MM.1S (cell line): ENCODE measurements around the gene PLA2G4A.

Source experiments
- DNase-seq: peaks from one replicate; pipeline ENCODE4 v3.0.0-alpha.2; 2015
- H2AFZ ChIP-seq: fragments of 300-600 bp; sonication (generic); 2 replicates; pipeline ENCODE4 v1.6.0; 2016; ENCODE audit warnings: antibody characterized with exemption, low read length
- H3F3A ChIP-seq: fragments of 300-600 bp; sonication (generic); 2 replicates; pipeline ENCODE4 v1.6.1; 2016; ENCODE audit warnings: mild to moderate bottlenecking, antibody characterized with exemption, low read length, moderate library complexity, mixed read lengths; ENCODE audit not compliant: insufficient read depth
- H3K27ac ChIP-seq: fragments of 300-600 bp; sonication (generic); 2 replicates; pipeline ENCODE4 v1.5.1; 2016; ENCODE audit warnings: mild to moderate bottlenecking, low read length
- H3K27me3 ChIP-seq: fragments of 300-600 bp; sonication (generic); replicated peaks from 2 replicates; pipeline ENCODE4 v1.6.0; 2016; ENCODE audit warnings: low read length; ENCODE audit not compliant: insufficient read depth
- H3K36me3 ChIP-seq: fragments of 300-600 bp; sonication (generic); replicated peaks from 2 replicates; pipeline ENCODE4 v1.6.1; 2016; ENCODE audit warnings: mild to moderate bottlenecking, low read length, mixed read lengths; ENCODE audit not compliant: insufficient read depth
- H3K4me1 ChIP-seq: fragments of 300-600 bp; sonication (generic); 2 replicates; pipeline ENCODE4 v1.6.1; 2016; ENCODE audit warnings: low read length, mixed read lengths
- H3K4me2 ChIP-seq: fragments of 300-600 bp; sonication (generic); 2 replicates; pipeline ENCODE4 v1.6.0; 2016; ENCODE audit warnings: low read depth, low read length
- H3K4me3 ChIP-seq: fragments of 300-600 bp; sonication (generic); 2 replicates; pipeline ENCODE4 v1.5.1; 2016; ENCODE audit warnings: low read length, mixed read lengths
- H3K79me2 ChIP-seq: fragments of 300-600 bp; sonication (generic); 2 replicates; pipeline ENCODE4 v1.6.1; 2016; ENCODE audit warnings: mixed run types, low read length, mixed read lengths
- H3K9ac ChIP-seq: fragments of 300-600 bp; sonication (generic); 2 replicates; pipeline ENCODE4 v1.6.1; 2016; ENCODE audit warnings: low read length, mixed read lengths
- H3K9me2 ChIP-seq: fragments of 300-600 bp; sonication (generic); replicated peaks from 2 replicates; pipeline ENCODE4 v1.6.1; 2016; ENCODE audit warnings: mild to moderate bottlenecking, low read length, mixed read lengths; ENCODE audit not compliant: insufficient read depth
- H3K9me3 ChIP-seq: fragments of 300-600 bp; sonication (generic); replicated peaks from 2 replicates; pipeline ENCODE4 v1.6.1; 2016; ENCODE audit warnings: mild to moderate bottlenecking, low read length, mixed read lengths; ENCODE audit not compliant: insufficient read depth
- H4K20me1 ChIP-seq: fragments of 300-600 bp; sonication (generic); 2 replicates; pipeline ENCODE4 v1.6.1; 2016; ENCODE audit warnings: mild to moderate bottlenecking, low read length, moderate library complexity, mixed read lengths; ENCODE audit not compliant: insufficient read depth
- EZH2 ChIP-seq: fragments of 300-600 bp; sonication (generic); optimal IDR thresholded peaks from 2 replicates; pipeline ENCODE3; 2017; ENCODE audit warnings: low read depth, mild to moderate bottlenecking, antibody characterized with exemption, low read length, mixed read lengths
- EZH2phosphoT487 ChIP-seq: fragments of 300-600 bp; sonication (generic); IDR thresholded peaks from 2 replicates; pipeline ENCODE4 v1.6.1; 2018; ENCODE audit warnings: antibody characterized with exemption, low read length
- TF ChIP-seq, protein P1 (sequence below): fragments of 300-600 bp; sonication (generic); IDR thresholded peaks from 2 replicates; pipeline ENCODE4 v1.5.1; 2016; ENCODE audit warnings: antibody characterized with exemption, low read length, mixed read lengths

The PLA2G4A gene

GRCh38 chr1:186812570-186812969 lies 16.2 kb upstream of the PLA2G4A start:
- Histone ChIP-seq H3F3A (no peaks in the 10 kb centered on the region), H3K27me3 (no peaks in the 10 kb centered on the region), H3K27ac (no peak overlapping the region), H3K36me3 (no peaks in the 10 kb centered on the region), H3K79me2 (no peaks in the 10 kb centered on the region), H4K20me1 (no peaks in the 10 kb centered on the region), H3K9ac (no peak overlapping the region), H3K9me2 (no peaks in the 10 kb centered on the region), H3K9me3 (no peaks in the 10 kb centered on the region), H3K4me2 (no peak overlapping the region), H2AFZ (no peak overlapping the region), H3K4me1 (no peaks in the 10 kb centered on the region), H3K4me3 (no peak overlapping the region)
- TF ChIP-seq EZH2phosphoT487, result no peak
- TF ChIP-seq EZH2, result no peak
- TF ChIP-seq, protein P1, sequence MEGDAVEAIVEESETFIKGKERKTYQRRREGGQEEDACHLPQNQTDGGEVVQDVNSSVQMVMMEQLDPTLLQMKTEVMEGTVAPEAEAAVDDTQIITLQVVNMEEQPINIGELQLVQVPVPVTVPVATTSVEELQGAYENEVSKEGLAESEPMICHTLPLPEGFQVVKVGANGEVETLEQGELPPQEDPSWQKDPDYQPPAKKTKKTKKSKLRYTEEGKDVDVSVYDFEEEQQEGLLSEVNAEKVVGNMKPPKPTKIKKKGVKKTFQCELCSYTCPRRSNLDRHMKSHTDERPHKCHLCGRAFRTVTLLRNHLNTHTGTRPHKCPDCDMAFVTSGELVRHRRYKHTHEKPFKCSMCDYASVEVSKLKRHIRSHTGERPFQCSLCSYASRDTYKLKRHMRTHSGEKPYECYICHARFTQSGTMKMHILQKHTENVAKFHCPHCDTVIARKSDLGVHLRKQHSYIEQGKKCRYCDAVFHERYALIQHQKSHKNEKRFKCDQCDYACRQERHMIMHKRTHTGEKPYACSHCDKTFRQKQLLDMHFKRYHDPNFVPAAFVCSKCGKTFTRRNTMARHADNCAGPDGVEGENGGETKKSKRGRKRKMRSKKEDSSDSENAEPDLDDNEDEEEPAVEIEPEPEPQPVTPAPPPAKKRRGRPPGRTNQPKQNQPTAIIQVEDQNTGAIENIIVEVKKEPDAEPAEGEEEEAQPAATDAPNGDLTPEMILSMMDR, result no peak
- DNase-seq, result no peak

GRCh38 chr1:186813420-186813819 lies 15.3 kb upstream of the PLA2G4A start:
- Histone ChIP-seq H3K4me3 (no peak overlapping the region), H3K36me3 (no peaks in the 10 kb centered on the region), H3K9me2 (no peaks in the 10 kb centered on the region), H3K27ac (no peak overlapping the region), H4K20me1 (no peaks in the 10 kb centered on the region), H3K9ac (no peak overlapping the region), H3K4me2 (no peak overlapping the region), H3K79me2 (no peaks in the 10 kb centered on the region), H2AFZ (no peak overlapping the region), H3F3A (no peaks in the 10 kb centered on the region), H3K9me3 (no peaks in the 10 kb centered on the region), H3K27me3 (no peaks in the 10 kb centered on the region), H3K4me1 (peaks cover 8% of the 10 kb centered on the region)
- no peak for DNase-seq
- TF ChIP-seq EZH2phosphoT487, result no peak
- TF ChIP-seq, protein P1, result no peak
- TF ChIP-seq EZH2, result no peak

- Histone ChIP-seq H3K36me3 (no peaks in the 10 kb centered on the region), H3K4me2 (peak overlapping the region; percentile 58), H2AFZ (peak overlapping the region; percentile 29), H3K9me2 (no peaks in the 10 kb centered on the region), H3K27me3 (no peaks in the 10 kb centered on the region), H4K20me1 (no peaks in the 10 kb centered on the region), H3K4me1 (peaks cover 22% of the 10 kb centered on the region), H3K79me2 (no peaks in the 10 kb centered on the region), H3K9ac (peak overlapping the region; percentile 26; the same call in 1 of the 2 replicates), H3K27ac (peak overlapping the region; percentile 65), H3F3A (peaks cover 4% of the 10 kb centered on the region; the same call in 1 of the 2 replicates), H3K4me3 (peak overlapping the region; percentile 23; the same call in 1 of the 2 replicates), H3K9me3 (no peaks in the 10 kb centered on the region)
- no peak for TF ChIP-seq EZH2phosphoT487
- TF ChIP-seq, protein P1, result no peak
- TF ChIP-seq EZH2, result no peak
- DNase-seq, result peak; percentile 73
These were observed 9.6 kb upstream of the PLA2G4A start for GRCh38 chr1:186819126-186819525.
